ENCODE data around the gene MAP3K13.
"Not testable (repeated sequence)": the region's sequence is repeated elsewhere in the genome, so short reads cannot be mapped to it uniquely, and the experiment has no call there.

MAP3K13 gene

DNA sequence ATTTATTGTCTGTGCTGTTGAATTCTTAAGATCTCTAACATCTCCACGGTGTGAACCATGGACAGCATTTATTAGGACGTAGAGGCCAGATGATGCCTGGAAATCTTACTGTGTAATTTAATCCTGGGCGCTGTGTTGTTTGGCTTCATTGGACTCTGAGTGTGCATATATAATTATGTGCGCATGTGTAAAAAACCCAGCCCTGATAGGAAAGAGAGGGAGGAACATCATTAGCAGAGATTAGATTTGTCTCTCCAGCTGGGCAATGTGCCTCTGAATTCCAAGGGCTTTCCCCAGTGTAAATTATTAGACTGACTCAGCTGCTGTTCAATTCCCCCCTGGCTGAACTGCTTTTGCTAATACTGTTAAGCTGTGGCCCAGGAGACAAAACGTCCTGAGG lies 39.6 kb downstream of the MAP3K13 start:
- Histone ChIP-seq H3K9me3 (ENCODE audit: control insufficient read depth in 1 of 2, low read length in 2 of 2) (no peaks in the 10 kb centered on the region), H3K36me3 (ENCODE audit: control insufficient read depth in 1 of 2, insufficient read depth in 2 of 2, low read length in 2 of 2) (no peaks in the 10 kb centered on the region), H3K27me3 (ENCODE audit: low read depth, low read length) (no peaks in the 10 kb centered on the region), H3K4me3 (ENCODE audit: low read depth in 1 of 2, low read length in 2 of 2) (no peak overlapping the region), H3K4me1 (ENCODE audit: control insufficient read depth in 1 of 2, insufficient read depth in 2 of 2, low read length in 2 of 2) (peaks cover 0 to 6% of the 10 kb centered on the region in 2 donors), H3K27ac (ENCODE audit: low read length) (no peak overlapping the region)

DNA sequence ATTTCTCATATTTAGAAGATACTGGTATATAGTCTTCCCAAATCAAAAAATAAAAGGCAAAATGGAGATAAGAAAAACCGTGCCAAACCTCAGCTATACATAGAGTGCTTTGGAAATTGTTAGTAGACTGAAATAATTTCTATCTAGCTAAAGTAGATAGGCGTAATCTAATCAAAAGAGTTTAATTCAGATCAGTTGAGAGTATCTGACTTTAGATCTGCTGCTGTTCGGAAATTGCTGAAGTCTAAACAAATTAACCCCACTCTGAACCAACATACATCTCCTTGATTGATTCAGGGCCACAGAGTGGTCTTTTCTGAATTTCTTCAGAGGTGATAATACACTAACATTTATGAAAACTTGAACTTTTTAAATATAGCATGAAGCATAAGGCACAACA lies 40.1 kb downstream of the MAP3K13 start:
- H3K36me3 ChIP-seq (ENCODE audit: control insufficient read depth in 1 of 2, insufficient read depth in 2 of 2, low read length in 2 of 2): no peaks in the 10 kb centered on the region
- no peak overlapping the region for H3K27ac ChIP-seq (ENCODE audit: low read length)
- H3K9me3 ChIP-seq (ENCODE audit: control insufficient read depth in 1 of 2, low read length in 2 of 2): no peaks in the 10 kb centered on the region
- peaks cover 0 to 6% of the 10 kb centered on the region in 2 donors for H3K4me1 ChIP-seq (ENCODE audit: control insufficient read depth in 1 of 2, insufficient read depth in 2 of 2, low read length in 2 of 2)
- no peak overlapping the region for H3K4me3 ChIP-seq (ENCODE audit: low read depth in 1 of 2, low read length in 2 of 2)
- no peaks in the 10 kb centered on the region for H3K27me3 ChIP-seq (ENCODE audit: low read depth, low read length)

DNA sequence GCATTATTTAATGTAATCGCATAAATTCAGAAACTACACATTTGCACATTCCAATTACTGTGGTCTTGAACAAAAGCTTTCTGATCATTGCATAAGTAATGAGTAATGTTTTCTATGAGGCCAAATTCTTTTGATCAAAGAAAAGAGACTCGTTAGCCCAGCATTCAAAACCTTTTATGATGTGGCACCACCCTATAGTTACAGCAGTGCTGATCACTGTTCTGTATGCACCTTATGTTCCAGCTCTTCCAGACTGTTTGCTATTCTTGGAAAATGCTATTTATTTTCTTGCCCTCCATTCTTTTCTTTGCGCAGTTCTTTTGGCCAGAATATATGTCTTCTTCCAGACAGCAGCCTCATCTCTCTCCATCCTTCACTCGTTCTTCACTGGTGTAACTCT lies 42.3 kb downstream of the MAP3K13 start:
- no peak overlapping the region for H3K27ac ChIP-seq (ENCODE audit: low read length)
- no peaks in the 10 kb centered on the region for H3K9me3 ChIP-seq (ENCODE audit: control insufficient read depth in 1 of 2, low read length in 2 of 2)

DNA sequence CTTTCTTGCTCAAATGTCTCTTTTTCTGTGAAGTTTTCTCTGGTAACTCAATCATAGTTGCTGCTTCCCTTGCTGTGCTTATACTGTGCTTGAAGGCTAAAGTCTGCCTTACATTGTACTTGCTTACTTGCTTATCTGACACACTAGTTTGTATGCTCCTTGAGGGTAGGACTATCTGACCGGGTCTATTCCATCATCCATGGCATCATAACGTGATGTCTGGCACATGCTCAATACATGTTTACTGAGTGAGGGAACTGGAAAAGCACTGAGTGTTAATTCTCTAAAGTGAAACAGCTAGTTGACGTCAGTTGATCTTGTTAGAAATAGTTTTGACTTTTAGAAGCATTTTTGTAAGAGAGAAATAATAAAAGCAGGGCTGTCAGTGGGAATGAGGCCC lies 42.7 kb downstream of the MAP3K13 start:
- Histone ChIP-seq H3K27ac (ENCODE audit: low read length) (no peak overlapping the region), H3K9me3 (ENCODE audit: control insufficient read depth in 1 of 2, low read length in 2 of 2) (no peaks in the 10 kb centered on the region), H3K27me3 (ENCODE audit: low read depth, low read length) (no peaks in the 10 kb centered on the region), H3K36me3 (ENCODE audit: control insufficient read depth in 1 of 2, insufficient read depth in 2 of 2, low read length in 2 of 2) (no peaks in the 10 kb centered on the region), H3K4me3 (ENCODE audit: low read depth in 1 of 2, low read length in 2 of 2) (no peak overlapping the region), H3K4me1 (ENCODE audit: control insufficient read depth in 1 of 2, insufficient read depth in 2 of 2, low read length in 2 of 2) (peaks cover 0 to 6% of the 10 kb centered on the region in 2 donors)

More for the DNA sequence above, 42.3 kb downstream of the MAP3K13 start:
- Histone ChIP-seq H3K4me1 (ENCODE audit: control insufficient read depth in 1 of 2, insufficient read depth in 2 of 2, low read length in 2 of 2) (peaks cover 0 to 6% of the 10 kb centered on the region in 2 donors), H3K36me3 (ENCODE audit: control insufficient read depth in 1 of 2, insufficient read depth in 2 of 2, low read length in 2 of 2) (no peaks in the 10 kb centered on the region), H3K27me3 (ENCODE audit: low read depth, low read length) (no peaks in the 10 kb centered on the region), H3K4me3 (ENCODE audit: low read depth in 1 of 2, low read length in 2 of 2) (no peak overlapping the region)

DNA sequence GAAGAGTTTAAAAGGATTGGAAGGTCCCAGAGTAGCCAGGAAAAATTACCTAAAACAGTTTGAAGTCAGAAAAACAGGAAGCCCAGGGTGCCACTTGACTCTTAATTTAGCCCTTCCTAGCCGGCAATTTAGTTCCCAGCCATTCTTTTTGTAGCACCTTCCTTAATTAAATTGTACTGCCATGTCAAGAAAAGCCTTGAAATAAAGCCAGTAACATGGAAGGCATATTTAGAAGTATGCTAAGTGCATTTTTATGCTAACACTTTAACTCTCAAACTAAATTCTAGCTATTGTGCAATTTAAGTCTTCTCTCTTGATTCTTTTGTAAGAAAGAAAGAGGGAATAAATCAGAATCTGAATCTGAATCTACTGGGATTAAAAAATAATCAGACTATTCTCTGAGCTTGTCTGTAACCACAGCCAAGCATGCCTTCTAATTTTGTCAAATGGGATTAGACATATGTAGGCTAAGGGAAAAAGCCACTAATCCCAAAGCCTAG lies 43.2 kb downstream of the MAP3K13 start:
- no peaks in the 10 kb centered on the region for H3K9me3 ChIP-seq (ENCODE audit: control insufficient read depth in 1 of 2, low read length in 2 of 2)
- H3K4me1 ChIP-seq (ENCODE audit: control insufficient read depth in 1 of 2, insufficient read depth in 2 of 2, low read length in 2 of 2): peaks cover 0 to 6% of the 10 kb centered on the region in 2 donors
- H3K4me3 ChIP-seq (ENCODE audit: low read depth in 1 of 2, low read length in 2 of 2): no peak overlapping the region
- H3K27ac ChIP-seq (ENCODE audit: low read length): no peak overlapping the region
- H3K36me3 ChIP-seq (ENCODE audit: control insufficient read depth in 1 of 2, insufficient read depth in 2 of 2, low read length in 2 of 2): no peaks in the 10 kb centered on the region
- H3K27me3 ChIP-seq (ENCODE audit: low read depth, low read length): no peaks in the 10 kb centered on the region

DNA sequence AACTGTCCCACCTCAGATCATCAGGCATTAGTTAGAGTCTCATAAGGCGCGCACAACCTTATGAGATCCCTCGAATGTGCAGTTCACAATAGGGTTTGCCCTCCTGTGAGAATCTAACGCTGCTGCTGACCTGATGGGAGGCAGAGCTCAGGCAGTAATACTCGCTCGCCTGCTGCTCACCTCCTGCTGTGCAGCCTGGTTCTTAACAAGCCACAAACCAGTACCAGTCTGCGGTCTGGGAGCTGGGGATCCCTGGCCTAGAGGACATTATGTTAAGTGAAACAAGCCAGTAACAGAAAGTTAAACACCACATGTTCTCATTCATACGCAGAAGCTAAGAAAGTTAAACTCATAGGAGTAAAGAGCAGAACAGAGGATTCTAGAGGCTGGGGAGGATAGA lies 47.0 kb downstream of the MAP3K13 start:
- H3K4me1 ChIP-seq (ENCODE audit: control insufficient read depth in 1 of 2, insufficient read depth in 2 of 2, low read length in 2 of 2): no peaks in the 10 kb centered on the region
- no peaks in the 10 kb centered on the region for H3K9me3 ChIP-seq (ENCODE audit: control insufficient read depth in 1 of 2, low read length in 2 of 2)
- no peaks in the 10 kb centered on the region for H3K27me3 ChIP-seq (ENCODE audit: low read depth, low read length)
- no peak overlapping the region for H3K27ac ChIP-seq (ENCODE audit: low read length)
- H3K4me3 ChIP-seq (ENCODE audit: low read depth in 1 of 2, low read length in 2 of 2): no peak overlapping the region
- no peaks in the 10 kb centered on the region for H3K36me3 ChIP-seq (ENCODE audit: control insufficient read depth in 1 of 2, insufficient read depth in 2 of 2, low read length in 2 of 2)

DNA sequence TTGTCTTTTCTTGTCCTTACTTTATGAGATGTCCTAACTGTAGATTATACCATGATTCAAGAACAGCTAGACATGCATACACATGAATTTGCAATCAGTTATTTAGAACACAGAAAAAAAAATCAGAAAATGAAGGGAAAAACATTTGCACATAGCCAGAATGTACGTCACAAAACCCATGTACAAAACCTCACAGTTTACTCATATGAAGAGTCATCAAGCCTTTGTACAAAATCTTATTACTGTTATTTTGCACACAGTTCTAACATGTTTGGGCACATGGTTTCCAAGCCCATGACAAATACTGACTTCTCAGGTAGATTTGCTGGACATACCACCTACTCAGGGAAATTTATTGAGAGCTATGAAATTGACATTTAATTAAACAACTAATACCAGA lies 48.2 kb downstream of the MAP3K13 start:
- no peak overlapping the region for H3K27ac ChIP-seq (ENCODE audit: low read length)
- H3K4me3 ChIP-seq (ENCODE audit: low read depth in 1 of 2, low read length in 2 of 2): no peak overlapping the region
- H3K9me3 ChIP-seq (ENCODE audit: control insufficient read depth in 1 of 2, low read length in 2 of 2): no peaks in the 10 kb centered on the region
- H3K36me3 ChIP-seq (ENCODE audit: control insufficient read depth in 1 of 2, insufficient read depth in 2 of 2, low read length in 2 of 2): no peaks in the 10 kb centered on the region
- H3K4me1 ChIP-seq (ENCODE audit: control insufficient read depth in 1 of 2, insufficient read depth in 2 of 2, low read length in 2 of 2): no peaks in the 10 kb centered on the region
- H3K27me3 ChIP-seq (ENCODE audit: low read depth, low read length): no peaks in the 10 kb centered on the region

DNA sequence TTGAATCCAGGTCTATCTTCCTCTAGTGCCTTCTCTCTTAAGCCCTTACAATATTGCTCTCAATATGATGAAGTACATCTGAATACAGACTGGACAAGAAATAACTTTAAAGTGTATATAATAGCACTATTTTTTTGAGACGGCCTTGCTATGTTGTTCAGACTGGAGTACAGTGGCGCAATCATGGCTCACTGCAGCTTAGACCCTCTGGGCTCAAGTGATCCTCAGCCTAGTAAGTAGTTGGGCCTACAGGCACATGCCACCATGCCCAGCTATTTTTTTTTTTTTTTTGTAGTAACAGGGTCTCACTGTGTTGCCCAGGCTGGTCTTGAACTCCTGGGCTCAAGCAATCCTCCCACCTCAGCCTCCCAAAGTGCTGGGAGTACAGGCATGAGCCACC lies 53.6 kb downstream of the MAP3K13 start:
- Histone ChIP-seq H3K36me3 (ENCODE audit: control insufficient read depth in 1 of 2, insufficient read depth in 2 of 2, low read length in 2 of 2) (no peaks in the 10 kb centered on the region), H3K27ac (ENCODE audit: low read length) (no peak overlapping the region), H3K4me3 (ENCODE audit: low read depth in 1 of 2, low read length in 2 of 2) (no peak overlapping the region)

DNA sequence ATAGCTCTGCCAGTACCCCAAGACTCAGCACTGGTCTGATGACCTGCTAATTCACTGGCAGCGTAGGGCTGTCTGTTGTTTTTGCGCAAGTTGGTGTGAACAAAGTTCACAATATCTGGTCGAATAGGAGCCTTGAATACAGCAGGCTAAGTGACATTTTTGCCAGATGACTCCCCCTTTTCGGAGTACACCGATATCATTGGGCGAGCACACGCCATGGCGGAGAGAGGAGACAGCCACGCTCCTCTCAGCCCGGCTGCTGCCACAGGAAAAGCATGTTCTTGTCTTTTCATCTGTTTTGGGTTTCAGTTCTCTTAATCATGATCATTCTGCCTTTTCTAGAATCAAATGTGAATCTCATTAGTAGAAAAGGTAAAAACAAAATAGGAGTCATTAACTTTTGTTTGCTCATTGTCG lies 55.6 kb downstream of the MAP3K13 start:
- H3K27me3 ChIP-seq (ENCODE audit: low read depth, low read length); H3K4me3 ChIP-seq (ENCODE audit: low read depth in 1 of 2, low read length in 2 of 2); H3K36me3 ChIP-seq (ENCODE audit: control insufficient read depth in 1 of 2, insufficient read depth in 2 of 2, low read length in 2 of 2); H3K27ac ChIP-seq (ENCODE audit: low read length); H3K4me1 ChIP-seq (ENCODE audit: control insufficient read depth in 1 of 2, insufficient read depth in 2 of 2, low read length in 2 of 2); H3K9me3 ChIP-seq (ENCODE audit: control insufficient read depth in 1 of 2, low read length in 2 of 2): not testable (repeated sequence)

More for the DNA sequence above, 53.6 kb downstream of the MAP3K13 start:
- Histone ChIP-seq H3K27me3 (ENCODE audit: low read depth, low read length) (no peaks in the 10 kb centered on the region), H3K4me1 (ENCODE audit: control insufficient read depth in 1 of 2, insufficient read depth in 2 of 2, low read length in 2 of 2) (no peaks in the 10 kb centered on the region), H3K9me3 (ENCODE audit: control insufficient read depth in 1 of 2, low read length in 2 of 2) (no peaks in the 10 kb centered on the region)

DNA sequence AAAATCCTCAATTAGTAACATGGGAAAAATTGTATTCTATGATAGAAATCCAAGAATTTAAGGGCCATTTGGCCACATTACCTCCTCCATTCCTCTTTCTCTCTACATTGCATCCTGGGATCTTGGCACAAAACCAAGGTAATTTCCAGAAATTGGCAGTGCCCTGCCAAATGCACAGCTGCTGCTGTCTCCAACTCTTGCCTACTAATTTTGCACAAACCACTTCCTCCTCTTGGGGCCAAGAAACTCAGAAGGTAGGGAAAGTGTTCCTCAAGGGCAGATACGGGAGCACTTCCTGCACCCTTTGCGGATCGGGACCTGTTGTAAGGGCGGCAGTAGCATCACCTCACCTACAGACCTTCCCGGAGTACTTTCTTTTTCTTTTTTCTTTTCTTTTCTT lies 57.8 kb downstream of the MAP3K13 start:
- H3K4me1 ChIP-seq (ENCODE audit: control insufficient read depth in 1 of 2, insufficient read depth in 2 of 2, low read length in 2 of 2): no peaks in the 10 kb centered on the region
- no peaks in the 10 kb centered on the region for H3K27me3 ChIP-seq (ENCODE audit: low read depth, low read length)
- no peak overlapping the region for H3K27ac ChIP-seq (ENCODE audit: low read length)
- no peaks in the 10 kb centered on the region for H3K9me3 ChIP-seq (ENCODE audit: control insufficient read depth in 1 of 2, low read length in 2 of 2)
- H3K36me3 ChIP-seq (ENCODE audit: control insufficient read depth in 1 of 2, insufficient read depth in 2 of 2, low read length in 2 of 2): no peaks in the 10 kb centered on the region
- no peak overlapping the region for H3K4me3 ChIP-seq (ENCODE audit: low read depth in 1 of 2, low read length in 2 of 2)

DNA sequence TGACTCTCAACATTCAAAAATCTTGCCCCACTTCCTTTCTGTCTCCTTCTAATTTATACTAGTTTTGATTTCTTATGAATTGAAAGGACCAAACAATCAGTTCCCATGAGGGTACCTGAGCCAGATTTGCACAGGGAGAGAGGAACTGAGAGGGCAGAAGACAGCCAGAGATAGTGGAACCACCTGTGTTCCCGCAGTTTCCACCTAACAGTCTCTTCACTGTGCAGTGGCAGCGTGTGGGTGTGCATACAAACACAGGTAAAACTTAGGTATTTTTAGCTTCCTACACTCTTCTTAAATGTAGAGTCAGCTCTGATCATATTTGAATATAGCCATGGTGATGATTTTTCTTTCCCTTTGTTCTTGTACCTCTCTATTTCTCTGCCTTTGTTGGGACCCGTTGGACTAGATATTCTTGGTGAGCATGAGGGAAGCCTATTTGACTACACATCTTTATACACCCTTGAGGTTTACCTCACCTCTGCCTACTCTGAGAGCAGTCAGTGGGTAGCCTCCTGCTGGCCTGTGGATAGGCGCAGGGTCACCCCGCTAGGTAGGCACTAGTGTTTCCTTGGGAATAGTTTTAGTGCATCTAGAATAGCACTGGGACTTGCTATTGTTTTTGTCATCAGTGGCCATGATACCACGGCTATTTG lies 58.8 kb downstream of the MAP3K13 start:
- Histone ChIP-seq H3K27me3 (ENCODE audit: low read depth, low read length) (no peaks in the 10 kb centered on the region), H3K4me3 (ENCODE audit: low read depth in 1 of 2, low read length in 2 of 2) (no peak overlapping the region), H3K4me1 (ENCODE audit: control insufficient read depth in 1 of 2, insufficient read depth in 2 of 2, low read length in 2 of 2) (no peaks in the 10 kb centered on the region), H3K9me3 (ENCODE audit: control insufficient read depth in 1 of 2, low read length in 2 of 2) (no peaks in the 10 kb centered on the region), H3K36me3 (ENCODE audit: control insufficient read depth in 1 of 2, insufficient read depth in 2 of 2, low read length in 2 of 2) (no peaks in the 10 kb centered on the region), H3K27ac (ENCODE audit: low read length) (no peak overlapping the region)

DNA sequence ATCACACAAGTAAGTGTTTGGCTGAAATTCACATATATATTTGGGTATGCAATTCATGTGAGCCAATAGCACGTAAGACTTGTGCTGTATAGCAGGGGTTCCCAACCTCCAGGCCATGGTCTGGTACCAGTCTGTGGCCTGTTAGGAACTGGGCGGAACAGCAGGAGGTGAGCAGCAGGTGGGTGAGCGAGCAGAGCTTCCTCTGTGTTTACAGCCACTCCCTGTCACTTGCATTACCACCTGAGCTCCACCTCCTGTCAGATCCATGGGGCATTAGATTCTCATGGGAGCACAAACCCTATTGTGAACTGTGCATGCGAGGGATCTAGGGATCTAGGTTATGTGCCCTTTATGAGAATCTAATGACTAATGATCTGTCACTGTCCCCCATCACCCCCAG lies 59.7 kb downstream of the MAP3K13 start:
- Histone ChIP-seq H3K27ac (ENCODE audit: low read length) (no peak overlapping the region), H3K9me3 (ENCODE audit: control insufficient read depth in 1 of 2, low read length in 2 of 2) (no peaks in the 10 kb centered on the region), H3K4me3 (ENCODE audit: low read depth in 1 of 2, low read length in 2 of 2) (no peak overlapping the region), H3K27me3 (ENCODE audit: low read depth, low read length) (no peaks in the 10 kb centered on the region), H3K4me1 (ENCODE audit: control insufficient read depth in 1 of 2, insufficient read depth in 2 of 2, low read length in 2 of 2) (no peaks in the 10 kb centered on the region), H3K36me3 (ENCODE audit: control insufficient read depth in 1 of 2, insufficient read depth in 2 of 2, low read length in 2 of 2) (no peaks in the 10 kb centered on the region)
